Activated T-cell treated with anti-CD3 and anti-CD28 coated beads, Interleukin-2, amount 50 U/mL, for 72 hours (primary cell): Measurements from ENCODE around the gene CD38. TPM values are rescaled to one million over a fixed set of nuclear protein-coding genes. Genes with fewer than 3 reads are reported as not detected.

Source experiments
- total RNA-seq, 2 donors: library from RNA; stranded (reverse); gene quantifications; one replicate each; pipeline ENCODE4 v1.2.3, GENCODE V29; 2022

The CD38 gene
- total RNA-seq, 2 donors from 2014 or later, result 60.2 to 62.9 TPM

Other genes starting within 250 kb of the CD38 start
- 10 to 100 TPM; 39.5 to 40.5 TPM for gene FBXL5, start 123.0 kb upstream of the CD38 start, total RNA-seq
- gene FAM200B, start 96.5 kb upstream of the CD38 start, total RNA-seq, result 10 to 100 TPM; 15.8 to 23.1 TPM
- under 1 TPM; 0.24 to 0.65 TPM for gene BST1, start 75.3 kb upstream of the CD38 start, total RNA-seq
- gene FGFBP1, start 160.4 kb downstream of the CD38 start, total RNA-seq, result not detected
- 10 to 100 TPM; 11.6 to 14.4 TPM for gene FGFBP2, start 184.8 kb downstream of the CD38 start, total RNA-seq